ENCODE results near the gene SH3BGRL2. TPM values are rescaled to one million over a fixed set of nuclear protein-coding genes. Genes with fewer than 3 reads are reported as not detected.

Gene SH3BGRL2
- total and polyA plus RNA-seq, 11 donors, result 2.5 to 14.1 (median 5.6) TPM

- DNase-seq (no peak), ATAC-seq (no peak)
- H3K9me3 ChIP-seq, result no peaks in the 10 kb centered on the region
- no peaks in the 10 kb centered on the region for H3K27me3 ChIP-seq
- no peak for TF ChIP-seq POLR2A (IDR thresholded peaks at IDR 0.05)
- TF ChIP-seq CTCF (IDR thresholded peaks at IDR 0.05), result no peak
- intact Hi-C loops (cut with DNase I), result loop anchor here in 1 of 10 donors (10.0 kb wide), 1 partner anchor 143 kb away; no protein-coding TSS in a partner anchor
- H3K4me1 ChIP-seq, result peaks cover 0 to 8% (median 0%) of the 10 kb centered on the region in 12 donors
- no peak overlapping the region for H3K4me3 ChIP-seq
- H3K36me3 ChIP-seq, result no peaks in the 10 kb centered on the region
- WGBS, 4 donors, result 91 to 97% (median 95%) methylated on average over 2 of the region's 2 CpGs
- no peak overlapping the region for H3K27ac ChIP-seq
Measured at GRCh38 chr6:79717989-79718388, 86.9 kb downstream of the SH3BGRL2 start.

- no peaks in the 10 kb centered on the region for H3K9me3 ChIP-seq
- intact Hi-C loops (cut with DNase I), result loop anchor here in 1 of 10 donors (10.0 kb wide), 1 partner anchor 144 kb away; no protein-coding TSS in a partner anchor
Measured at GRCh38 chr6:79718509-79719247, 87.5 kb downstream of the SH3BGRL2 start.

GRCh38 chr6:79719248-79719960 is 88.3 kb downstream of the SH3BGRL2 start:
- peak in 1 of 5 donors; percentile 25 for DNase-seq
- intact Hi-C loops (cut with DNase I), result loop anchor here in 1 of 10 donors (10.0 kb wide), 1 partner anchor 145 kb away; no protein-coding TSS in a partner anchor
- no peak for TF ChIP-seq CTCF (IDR thresholded peaks at IDR 0.05)
- TF ChIP-seq POLR2A (IDR thresholded peaks at IDR 0.05), result no peak
- Histone ChIP-seq H3K27ac (no peak overlapping the region), H3K27me3 (no peaks in the 10 kb centered on the region), H3K4me1 (peaks cover 0 to 6% (median 0%) of the 10 kb centered on the region in 12 donors), H3K9me3 (no peaks in the 10 kb centered on the region), H3K4me3 (no peak overlapping the region), H3K36me3 (no peaks in the 10 kb centered on the region)
- ATAC-seq, result peak in 3 of 4 donors; percentile 34 to 59 (median 44)
- WGBS, 4 donors, result 66 to 73% (median 71%) methylated on average over 6 of the region's 6 CpGs

More at GRCh38 chr6:79718509-79719247, 87.5 kb downstream of the SH3BGRL2 start:
- H3K4me1 ChIP-seq, result peaks cover 0 to 8% (median 0%) of the 10 kb centered on the region in 12 donors
- no peak for TF ChIP-seq CTCF (IDR thresholded peaks at IDR 0.05)
- no peak for TF ChIP-seq POLR2A (IDR thresholded peaks at IDR 0.05)
- H3K27me3 ChIP-seq, result no peaks in the 10 kb centered on the region
- no peak overlapping the region for H3K4me3 ChIP-seq
- WGBS, 4 donors, result 65 to 84% (median 80%) methylated on average over 8 of the region's 8 CpGs
- H3K27ac ChIP-seq, result no peak overlapping the region
- DNase-seq, result no peak
- no peaks in the 10 kb centered on the region for H3K36me3 ChIP-seq
- peak in 3 of 4 donors; percentile 22 to 57 (median 46) for ATAC-seq

GRCh38 chr6:79724816-79725215 is 93.7 kb downstream of the SH3BGRL2 start:
- no peaks in the 10 kb centered on the region for H3K27me3 ChIP-seq
- WGBS, 4 donors, result 32 to 80% (median 57%) methylated on average over 2 of the region's 2 CpGs
- H3K4me3 ChIP-seq, result no peak overlapping the region
- H3K4me1 ChIP-seq, result no peaks in the 10 kb centered on the region
- TF ChIP-seq POLR2A (IDR thresholded peaks at IDR 0.05) (no peak), CTCF (IDR thresholded peaks at IDR 0.05) (no peak)
- DNase-seq (peak in 3 of 5 donors; percentile 20 to 49 (median 37)), ATAC-seq (peak; percentile 92 to 97 (median 95))
- intact Hi-C loops (cut with DNase I), result no loop called here
- H3K27ac ChIP-seq, result no peak overlapping the region
- no peaks in the 10 kb centered on the region for H3K9me3 ChIP-seq
- H3K36me3 ChIP-seq, result no peaks in the 10 kb centered on the region

Measured in heart left ventricle (tissue), 16 donors.